Kidney epithelial cell (primary cell): Measurements from ENCODE around the gene SLC8A1. TPM values are rescaled to one million over a fixed set of nuclear protein-coding genes. Genes with fewer than 3 reads are reported as not detected.

Source experiments
- DNase-seq: peaks from one replicate; pipeline ENCODE4 v3.0.0-alpha.2; 2010; ENCODE audit warnings: low read depth
- H3K27me3 ChIP-seq: 2 replicates; pipeline ENCODE4 v1.6.0; 2011; ENCODE audit warnings: low read length; ENCODE audit not compliant: control insufficient read depth, insufficient read depth
- H3K36me3 ChIP-seq: 2 replicates; pipeline ENCODE4 v1.5.1; 2011; ENCODE audit warnings: low read length; ENCODE audit not compliant: control insufficient read depth, insufficient read depth
- H3K4me3 ChIP-seq: 2 replicates; pipeline ENCODE4 v1.5.1; 2011; ENCODE audit warnings: low read depth, mild to moderate bottlenecking, control low read depth, low read length
- CTCF ChIP-seq: IDR thresholded peaks from 2 replicates; pipeline ENCODE4 v1.5.1; 2011; ENCODE audit warnings: mild to moderate bottlenecking, moderate library complexity, low read length, control low read depth, inconsistent platforms; ENCODE audit not compliant: insufficient read depth, poor library complexity, severe bottlenecking
- total RNA-seq: library from RNA; depleted of rRNA; stranded (reverse); fragments of >200 nt; gene quantifications from 2 replicates; pipeline ENCODE4 v1.2.3, GENCODE V29; 2015

SLC8A1 gene
- total RNA-seq, 1 donor from 2014 or later = 3.2 TPM

- Histone ChIP-seq H3K27me3 (no peaks in the 10 kb centered on the region), H3K4me3 (no peak overlapping the region), H3K36me3 (no peaks in the 10 kb centered on the region)
- no peak for TF ChIP-seq CTCF
- peak; percentile 71 for DNase-seq
These were observed 170.6 kb downstream of the SLC8A1 start for GRCh38 chr2:40281021-40281940.

- no peak for DNase-seq
- H3K36me3 ChIP-seq = no peaks in the 10 kb centered on the region
- no peaks in the 10 kb centered on the region for H3K27me3 ChIP-seq
- H3K4me3 ChIP-seq = no peak overlapping the region
- no peak for TF ChIP-seq CTCF
These were observed 172.4 kb downstream of the SLC8A1 start for GRCh38 chr2:40279482-40279881.

- H3K4me3 ChIP-seq = no peak overlapping the region
- no peak for DNase-seq
- TF ChIP-seq CTCF = no peak
- no peaks in the 10 kb centered on the region for H3K27me3 ChIP-seq
- H3K36me3 ChIP-seq = no peaks in the 10 kb centered on the region
These were observed 172.9 kb downstream of the SLC8A1 start for GRCh38 chr2:40279001-40279400.

GRCh38 chr2:40276076-40276475 lies 175.8 kb downstream of the SLC8A1 start:
- no peak for TF ChIP-seq CTCF
- Histone ChIP-seq H3K36me3 (no peaks in the 10 kb centered on the region), H3K27me3 (no peaks in the 10 kb centered on the region), H3K4me3 (no peak overlapping the region)
- no peak for DNase-seq

- Histone ChIP-seq H3K27me3 (no peaks in the 10 kb centered on the region), H3K36me3 (no peaks in the 10 kb centered on the region), H3K4me3 (no peak overlapping the region)
- no peak for TF ChIP-seq CTCF
- no peak for DNase-seq
These were observed 177.6 kb downstream of the SLC8A1 start for GRCh38 chr2:40274270-40274669.
